H9 (cell line): ENCODE data around the gene TAAR9. TPM values are rescaled to one million over a fixed set of nuclear protein-coding genes. Genes with fewer than 3 reads are reported as not detected.
A peak's percentile ranks its signal among the peaks of the same experiment; 100 is the strongest.

ENCODE experiments used
- DNase-seq: peaks from one replicate; pipeline ENCODE4 v3.0.0-alpha.2; 2017
- H2AFZ ChIP-seq: one replicate; pipeline ENCODE4 v1.6.1; 2013; ENCODE audit warnings: mild to moderate bottlenecking, low read length, control low read depth, moderate library complexity
- H2AK5ac ChIP-seq: 2 replicates; pipeline ENCODE4 v1.6.1; 2013; ENCODE audit warnings: low read length, control low read depth, mixed read lengths; ENCODE audit not compliant: insufficient read length
- H2BK120ac ChIP-seq: one replicate; pipeline ENCODE4 v1.6.1; 2013; ENCODE audit warnings: low read depth, mild to moderate bottlenecking, low read length, control low read depth, inconsistent platforms; ENCODE audit not compliant: poor library complexity, severe bottlenecking
- H2BK12ac ChIP-seq: 2 replicates; pipeline ENCODE4 v1.6.1; 2013; ENCODE audit warnings: low read length, control low read depth, mixed read lengths, low read depth; ENCODE audit not compliant: insufficient read length
- H2BK15ac ChIP-seq: 2 replicates; pipeline ENCODE4 v1.6.1; 2013; ENCODE audit warnings: low read depth, low read length, control low read depth
- H2BK20ac ChIP-seq: one replicate; pipeline ENCODE4 v1.6.1; 2013; ENCODE audit warnings: low read depth, mild to moderate bottlenecking, low read length, control low read depth, inconsistent platforms; ENCODE audit not compliant: poor library complexity, severe bottlenecking
- H2BK5ac ChIP-seq: 2 replicates; pipeline ENCODE4 v1.6.1; 2013; ENCODE audit warnings: low read length, control low read depth, mixed read lengths; ENCODE audit not compliant: insufficient read length
- H3K14ac ChIP-seq: 2 replicates; pipeline ENCODE4 v1.6.1; 2013; ENCODE audit warnings: low read length, control low read depth; ENCODE audit not compliant: insufficient read depth
- H3K18ac ChIP-seq: 2 replicates; pipeline ENCODE4 v1.6.1; 2013; ENCODE audit warnings: low read depth, mild to moderate bottlenecking, mixed read lengths, low read length, control low read depth; ENCODE audit not compliant: insufficient read length
- H3K23ac ChIP-seq: 2 replicates; pipeline ENCODE4 v1.6.1; 2013; ENCODE audit warnings: low read length, control low read depth, mixed read lengths, low read depth; ENCODE audit not compliant: insufficient read length
- H3K23me2 ChIP-seq: 2 replicates; pipeline ENCODE4 v1.6.1; 2013; ENCODE audit warnings: low read depth, mild to moderate bottlenecking, mixed read lengths, low read length, control low read depth; ENCODE audit not compliant: insufficient read length, poor library complexity, severe bottlenecking
- H3K27ac ChIP-seq: 2 replicates; pipeline ENCODE4 v1.5.1; 2013; ENCODE audit warnings: low read length, control low read depth, mixed read lengths, low read depth; ENCODE audit not compliant: insufficient read length
- H3K27me3 ChIP-seq: 2 replicates; pipeline ENCODE4 v1.6.1; 2013; ENCODE audit warnings: low read length, control low read depth, inconsistent platforms; ENCODE audit not compliant: insufficient read depth
- H3K4ac ChIP-seq: 2 replicates; pipeline ENCODE4 v1.6.1; 2013; ENCODE audit warnings: low read depth, mild to moderate bottlenecking, control low read depth, inconsistent platforms, low read length, moderate library complexity
- H3K4me1 ChIP-seq: 2 replicates; pipeline ENCODE4 v1.6.1; 2013; ENCODE audit warnings: low read length, control low read depth, inconsistent platforms; ENCODE audit not compliant: insufficient read depth
- H3K4me2 ChIP-seq: 2 replicates; pipeline ENCODE4 v1.6.1; 2013; ENCODE audit warnings: low read length, control low read depth, mixed read lengths; ENCODE audit not compliant: insufficient read length, insufficient read depth
- H3K56ac ChIP-seq: 2 replicates; pipeline ENCODE4 v1.6.1; 2013; ENCODE audit warnings: low read depth, mild to moderate bottlenecking, mixed read lengths, low read length, control low read depth; ENCODE audit not compliant: insufficient read length
- H3K79me1 ChIP-seq: 2 replicates; pipeline ENCODE4 v1.6.1; 2013; ENCODE audit warnings: low read depth, mild to moderate bottlenecking, moderate library complexity, low read length, control low read depth, inconsistent platforms; ENCODE audit not compliant: insufficient read depth, poor library complexity, severe bottlenecking
- H3K79me2 ChIP-seq: 2 replicates; pipeline ENCODE4 v1.6.1; 2013; ENCODE audit warnings: low read length, control low read depth, inconsistent platforms; ENCODE audit not compliant: insufficient read depth
- H3K9ac ChIP-seq: 2 replicates; pipeline ENCODE4 v1.6.1; 2013; ENCODE audit warnings: low read length, control low read depth, mixed read lengths; ENCODE audit not compliant: insufficient read length; ENCODE audit errors: extremely low read depth
- H3K9me3 ChIP-seq: one replicate; pipeline ENCODE4 v1.6.1; 2013; ENCODE audit warnings: low read depth, low read length, inconsistent platforms; ENCODE audit not compliant: control insufficient read depth
- H3T11ph ChIP-seq: one replicate; pipeline ENCODE4 v1.6.1; 2013; ENCODE audit warnings: mild to moderate bottlenecking, low read length, control low read depth, inconsistent platforms
- H4K20me1 ChIP-seq: one replicate; pipeline ENCODE4 v1.6.1; 2013; ENCODE audit not compliant: control insufficient read depth, insufficient read length, insufficient read depth
- H4K5ac ChIP-seq: 2 replicates; pipeline ENCODE4 v1.6.1; 2013; ENCODE audit warnings: low read depth, mild to moderate bottlenecking, mixed read lengths, low read length, control low read depth; ENCODE audit not compliant: insufficient read length
- H4K8ac ChIP-seq: replicated peaks from 2 replicates; pipeline ENCODE4 v1.6.1; 2013; ENCODE audit warnings: low read length, control low read depth, mixed read lengths, low read depth; ENCODE audit not compliant: insufficient read length
- H4K91ac ChIP-seq: 2 replicates; pipeline ENCODE4 v1.6.1; 2013; ENCODE audit warnings: low read depth, mild to moderate bottlenecking, moderate library complexity, mixed read lengths, low read length, control low read depth; ENCODE audit not compliant: insufficient read length
- H3K27ac Mint-ChIP-seq, 3 experiments: 2 replicates in 2 of 3; 3 replicates in 1 of 3; pipeline ENCODE4 v1.8.0; 2020 to 2021; ENCODE audit warnings: mixed read lengths in 3 of 3, mild to moderate bottlenecking in 1 of 3, moderate library complexity in 1 of 3
- H3K27me3 Mint-ChIP-seq: 2 replicates; pipeline ENCODE4 v1.8.0; 2021; ENCODE audit warnings: low read depth, mild to moderate bottlenecking, moderate library complexity, mixed read lengths
- H3K36me3 Mint-ChIP-seq, 3 experiments: 2 replicates in 2 of 3; 3 replicates in 1 of 3; pipeline ENCODE4 v1.8.0; 2020 to 2021; ENCODE audit warnings: low read depth in 3 of 3, mixed read lengths in 3 of 3; ENCODE audit not compliant: insufficient read depth in 1 of 3
- H3K4me1 Mint-ChIP-seq, 2 experiments: 2 replicates each; pipeline ENCODE4 v1.8.0; 2020; ENCODE audit warnings: mixed read lengths in 2 of 2
- H3K4me3 Mint-ChIP-seq, 2 experiments: 2 replicates in 1 of 2; 3 replicates in 1 of 2; pipeline ENCODE4 v1.8.0; 2020 to 2021; ENCODE audit warnings: mild to moderate bottlenecking in 2 of 2, mixed read lengths in 2 of 2, moderate library complexity in 1 of 2
- H3K9me3 Mint-ChIP-seq, 2 experiments: 2 replicates in 1 of 2; 3 replicates in 1 of 2; pipeline ENCODE4 v1.8.0; 2020; ENCODE audit warnings: mild to moderate bottlenecking in 2 of 2, mixed read lengths in 2 of 2, moderate library complexity in 1 of 2
- CTCF ChIP-seq: fragments of 200-600 bp; sonication (generic); conservative IDR thresholded peaks from 3 replicates; pipeline ENCODE4 v1.8.0; 2021; ENCODE audit warnings: antibody characterized with exemption, mild to moderate bottlenecking
- WGBS: extraction: QIAGEN DNeasy Blood & Tissue Kit; methylation state at CpG from one replicate; pipeline ENCODE4 v1.1.7; 2013; ENCODE audit warnings: missing lambda C conversion rate, low lambda C conversion rate, mixed read lengths; ENCODE audit not compliant: insufficient read length; ENCODE audit errors: extremely low coverage; 5-methylcytosine and 5-hydroxymethylcytosine counted together
- total RNA-seq: library from RNA; stranded (reverse); gene quantifications from 2 replicates; pipeline ENCODE4 v1.2.1, GENCODE V29; 2021

Gene TAAR9
- total RNA-seq, 1 experiment from 2014 or later, result not detected

- H3K79me1 ChIP-seq, result peaks cover 3% of the 10 kb centered on the region
- Mint-ChIP-seq H3K36me3 (peaks cover 0 to 8% (median 5%) of the 10 kb centered on the region in 3 experiments; a peak in 3 of 7 replicates), H3K27ac (peak within 1 kb of the TSS; percentile 81 to 86 (median 85); a peak in 3 of 7 replicates), H3K4me1 (peaks cover 16% of the 10 kb centered on the region in 2 experiments), H3K4me3 (peak within 1 kb of the TSS; percentile 91 to 97), H3K27me3 (peaks cover 13% of the 10 kb centered on the region), H3K9me3 (no peaks in the 10 kb centered on the region)
- peak; percentile 92 for DNase-seq
- H3K4ac ChIP-seq, result no peak within 1 kb of the TSS
- WGBS, result no CpG with 5 or more reads among the region's 67 CpGs
- H3K4me2 ChIP-seq, result peak within 1 kb of the TSS; percentile 78
- no peaks in the 10 kb centered on the region for H3K27me3 ChIP-seq
- no peak within 1 kb of the TSS for H2AK5ac ChIP-seq
- no peak within 1 kb of the TSS for H2BK5ac ChIP-seq
- no peak within 1 kb of the TSS for H3T11ph ChIP-seq
- no peak within 1 kb of the TSS for H4K5ac ChIP-seq
- no peak within 1 kb of the TSS for H3K9ac ChIP-seq
- H2BK120ac ChIP-seq, result no peak within 1 kb of the TSS
- peaks cover 4% of the 10 kb centered on the region; the same call in 1 of the 2 replicates for H3K79me2 ChIP-seq
- H3K14ac ChIP-seq, result no peak within 1 kb of the TSS
- H4K20me1 ChIP-seq, result no peaks in the 10 kb centered on the region
- no peak within 1 kb of the TSS for H3K56ac ChIP-seq
- no peaks in the 10 kb centered on the region for H3K23me2 ChIP-seq
- H4K91ac ChIP-seq, result no peak within 1 kb of the TSS
- no peaks in the 10 kb centered on the region; the same call in 1 of the 2 replicates for H3K4me1 ChIP-seq
- no peak within 1 kb of the TSS for H3K18ac ChIP-seq
- no peak within 1 kb of the TSS for H2BK20ac ChIP-seq
- H2BK12ac ChIP-seq, result no peak within 1 kb of the TSS
- H4K8ac ChIP-seq, result no peak within 1 kb of the TSS
- H3K23ac ChIP-seq, result no peak within 1 kb of the TSS
- no peak within 1 kb of the TSS for H3K27ac ChIP-seq
- H3K9me3 ChIP-seq, result no peaks in the 10 kb centered on the region
- no peak within 1 kb of the TSS for H2BK15ac ChIP-seq
- TF ChIP-seq CTCF, result no peak
- H2AFZ ChIP-seq, result peak within 1 kb of the TSS; percentile 95
Observed at GRCh38 chr6:132512638-132513632, 25.1 kb upstream of the TAAR9 start, which contains the start of gene STX7. STX7 (minus strand) TSS chr6:132513116; CDS start chr6:132503530, 9,586 bp downstream.
